A549 (cell line): ENCODE data around the gene CA10. TPM values are rescaled to one million over a fixed set of nuclear protein-coding genes. Genes with fewer than 3 reads are reported as not detected.
A peak's percentile ranks its signal among the peaks of the same experiment; 100 is the strongest.

Source experiments
- ATAC-seq, 2 experiments: fragments of 200-7000 bp in 1 of 2; fragments of >200 bp in 1 of 2; cut with Nextera tagmentation in 1 of 2; cut with Tn5 transposase in 1 of 2; 3 replicates each; pipeline versions ENCODE4 v1.8.0 to v1.9.1; 2018 to 2020; ENCODE audit warnings: mild to moderate bottlenecking in 1 of 2, moderate library complexity in 1 of 2
- CTCF ChIA-PET: fragments of 300-600 bp; sonication (Branson Sonifier 250); formaldehyde crosslinking; extraction: SDS; loops from one replicate; lab custom pipeline; 2021; ENCODE audit warnings: antibody characterized with exemption, inconsistent platforms; lab: Yijun Ruan, JAX
- POLR2A ChIA-PET: fragments of 350-600 bp; formaldehyde crosslinking; extraction: SDS; loops from one replicate; lab custom pipeline; 2021; ENCODE audit warnings: antibody characterized with exemption, inconsistent platforms; lab: Yijun Ruan, JAX
- DNase-seq, 2 experiments: peaks; one replicate each; pipeline versions ENCODE4 v3.0.0 to v3.0.0-alpha.2; 2011 to 2016; ENCODE audit warnings: low read depth in 1 of 2, low spot score in 1 of 2
- FAIRE-seq: peaks from 2 replicates; lab custom pipeline; 2011; peaks lifted over from hg19 to GRCh38; lab: Jason Lieb, UNC
- H3K27ac ChIP-seq, 2 experiments: fragments of >200 bp; sonication (Bioruptor Twin); formaldehyde crosslinking; 3 replicates each; pipeline ENCODE4 v1.5.1; 2016 to 2017
- H3K4me1 ChIP-seq: fragments of >200 bp; sonication (Bioruptor Twin); formaldehyde crosslinking; 3 replicates; pipeline ENCODE4 v1.6.1; 2016
- H3K4me2 ChIP-seq: fragments of >200 bp; sonication (Bioruptor Twin); formaldehyde crosslinking; 3 replicates; pipeline ENCODE4 v1.6.1; 2016
- H3K4me3 ChIP-seq: fragments of >200 bp; sonication (Bioruptor Twin); formaldehyde crosslinking; 3 replicates; pipeline ENCODE4 v1.5.1; 2016
- H3K9me3 ChIP-seq: fragments of >200 bp; sonication (Bioruptor Twin); formaldehyde crosslinking; 3 replicates; pipeline ENCODE4 v1.6.1; 2016
- ATOH8 ChIP-seq: fragments of 250-450 bp; sonication (Bioruptor Pico); IDR thresholded peaks from 2 replicates; pipeline ENCODE4 v1.5.0; 2020; ENCODE audit warnings: low read depth, mild to moderate bottlenecking, moderate library complexity
- BCL3 ChIP-seq: fragments of >200 bp; sonication (Bioruptor Twin); formaldehyde crosslinking; IDR thresholded peaks from 3 replicates; pipeline ENCODE4 v1.6.1; 2016
- BHLHE40 ChIP-seq: IDR thresholded peaks from 2 replicates; pipeline ENCODE4 v1.6.1; 2012; ENCODE audit warnings: low read depth, low read length, inconsistent platforms
- CBX2 ChIP-seq: fragments of 200-600 bp; sonication (generic); IDR thresholded peaks from 2 replicates; pipeline ENCODE4 v1.6.1; 2016; ENCODE audit warnings: low read depth, mild to moderate bottlenecking, borderline replicate concordance
- CBX8 ChIP-seq: fragments of 200-600 bp; sonication (generic); IDR thresholded peaks from 2 replicates; pipeline ENCODE4 v1.6.1; 2016
- CEBPB ChIP-seq, 2 experiments: fragments of >200 bp in 1 of 2; sonication (Bioruptor Twin) in 1 of 2; formaldehyde crosslinking in 1 of 2; IDR thresholded peaks; 2 replicates each; pipeline ENCODE4 v1.6.1; 2012 to 2016
- CHD4 ChIP-seq: fragments of 200-600 bp; sonication (generic); IDR thresholded peaks from 2 replicates; pipeline ENCODE4 v1.6.1; 2016; ENCODE audit warnings: antibody characterized with exemption, mild to moderate bottlenecking, borderline replicate concordance
- EHF ChIP-seq: fragments of 250-450 bp; sonication (Bioruptor Pico); IDR thresholded peaks from 2 replicates; pipeline ENCODE4 v1.5.0; 2020; ENCODE audit warnings: mild to moderate bottlenecking
- EHMT2 ChIP-seq: fragments of 200-600 bp; sonication (generic); IDR thresholded peaks from 2 replicates; pipeline ENCODE4 v1.6.1; 2016; ENCODE audit warnings: antibody characterized with exemption, low read depth, mild to moderate bottlenecking, moderate library complexity
- FOSB ChIP-seq: fragments of 250-450 bp; sonication (Bioruptor Pico); IDR thresholded peaks from 2 replicates; pipeline ENCODE4 v1.5.0; 2020; ENCODE audit warnings: mild to moderate bottlenecking, moderate library complexity
- FOXS1 ChIP-seq: fragments of 250-450 bp; sonication (Bioruptor Pico); IDR thresholded peaks from 2 replicates; pipeline ENCODE4 v1.5.0; 2020; ENCODE audit warnings: mild to moderate bottlenecking, moderate library complexity
- GATA3 ChIP-seq: IDR thresholded peaks from 2 replicates; pipeline ENCODE4 v1.6.1; 2012; ENCODE audit warnings: borderline replicate concordance
- HDAC2 ChIP-seq: fragments of 200-600 bp; sonication (generic); IDR thresholded peaks from 2 replicates; pipeline ENCODE4 v1.6.1; 2016
- HOXA7 ChIP-seq: fragments of 250-450 bp; sonication (Bioruptor Pico); IDR thresholded peaks from 2 replicates; pipeline ENCODE4 v1.5.0; 2020; ENCODE audit warnings: mild to moderate bottlenecking, moderate library complexity
- HOXB13 ChIP-seq: fragments of 250-450 bp; sonication (Bioruptor Pico); IDR thresholded peaks from 2 replicates; pipeline ENCODE4 v1.5.0; 2020; ENCODE audit warnings: low read depth, mild to moderate bottlenecking, moderate library complexity
- MAFK ChIP-seq: fragments of 450-650 bp; IDR thresholded peaks from 2 replicates; pipeline ENCODE4 v1.6.1; 2014; ENCODE audit not compliant: partially characterized antibody
- MAX ChIP-seq: IDR thresholded peaks from 2 replicates; pipeline ENCODE4 v1.6.1; 2012
- NFE2L2 ChIP-seq: fragments of 150-350 bp; conservative IDR thresholded peaks from 2 replicates; pipeline ENCODE4 v1.6.1; 2014; ENCODE audit warnings: low read length
- NR3C1 ChIP-seq: fragments of >200 bp; sonication (Bioruptor Twin); formaldehyde crosslinking; IDR thresholded peaks from 3 replicates; pipeline ENCODE4 v1.6.1; 2017
- PHF8 ChIP-seq: fragments of 200-600 bp; sonication (generic); IDR thresholded peaks from 2 replicates; pipeline ENCODE4 v1.6.1; 2016; ENCODE audit warnings: low read depth, mild to moderate bottlenecking, antibody characterized with exemption, moderate library complexity, borderline replicate concordance
- POLR2A ChIP-seq: IDR thresholded peaks from 2 replicates; pipeline ENCODE4 v1.6.1; 2012; ENCODE audit warnings: mild to moderate bottlenecking, low read length
- RARB ChIP-seq: fragments of 250-450 bp; sonication (Bioruptor Pico); IDR thresholded peaks from 2 replicates; pipeline ENCODE4 v1.8.0; 2021; ENCODE audit warnings: mild to moderate bottlenecking, moderate library complexity
- RFX5 ChIP-seq: fragments of 450-650 bp; IDR thresholded peaks from 2 replicates; pipeline ENCODE4 v1.7.1; 2014; ENCODE audit warnings: antibody characterized with exemption, mild to moderate bottlenecking, moderate library complexity
- RNF2 ChIP-seq: fragments of 200-600 bp; sonication (generic); IDR thresholded peaks from 2 replicates; pipeline ENCODE4 v1.6.1; 2016; ENCODE audit warnings: low read depth, mild to moderate bottlenecking, antibody characterized with exemption, moderate library complexity, borderline replicate concordance
- SREBF2 ChIP-seq: fragments of 450-650 bp; IDR thresholded peaks from 2 replicates; pipeline ENCODE4 v1.6.1; 2014; ENCODE audit warnings: mild to moderate bottlenecking, moderate library complexity
- ZC3H11A ChIP-seq: fragments of 450-650 bp; IDR thresholded peaks from 2 replicates; pipeline ENCODE4 v1.6.1; 2014; ENCODE audit warnings: antibody characterized with exemption, mild to moderate bottlenecking
- ZFP36 ChIP-seq: fragments of 450-650 bp; IDR thresholded peaks from 2 replicates; pipeline ENCODE4 v1.6.1; 2014; ENCODE audit warnings: borderline replicate concordance; ENCODE audit not compliant: partially characterized antibody
- ZNF302 ChIP-seq: fragments of 250-450 bp; sonication (Bioruptor Pico); IDR thresholded peaks from 2 replicates; pipeline ENCODE4 v1.9.0; 2021; ENCODE audit warnings: inconsistent platforms, mild to moderate bottlenecking, moderate library complexity
- WGBS: methylation state at CpG from one replicate; pipeline ENCODE4 v1.1.6; 2017; ENCODE audit errors: missing lambda C conversion rate; 5-methylcytosine and 5-hydroxymethylcytosine counted together
- polyA plus RNA-seq, 4 experiments: library from polyadenylated mRNA; depleted of rRNA in 3 of 4; stranded (reverse); fragments of >200 nt; fragmentation: RNase III in 1 of 4; extraction: RNeasy Plus Mini Kit Qiagen cat#74134 plus additional on column Dnase treatment in 1 of 4; gene quantifications; 2 replicates in 3 of 4; 3 replicates in 1 of 4; pipeline ENCODE4 v1.2.3, GENCODE V29; 2011 to 2017
- TF ChIP-seq, protein P1 (sequence below): fragments of >200 bp; sonication (Bioruptor Twin); formaldehyde crosslinking; IDR thresholded peaks from 2 replicates; pipeline ENCODE4 v1.6.1; 2016
- TF ChIP-seq, protein P2 (sequence below): fragments of 250-450 bp; sonication (Bioruptor Pico); IDR thresholded peaks from 2 replicates; pipeline ENCODE4 v1.5.0; 2021; ENCODE audit warnings: mild to moderate bottlenecking, moderate library complexity, borderline replicate concordance

CA10 gene
- polyA plus RNA-seq, 2 of the 4 experiments (the other 2 are of a cell fraction), result not detected

DNA sequence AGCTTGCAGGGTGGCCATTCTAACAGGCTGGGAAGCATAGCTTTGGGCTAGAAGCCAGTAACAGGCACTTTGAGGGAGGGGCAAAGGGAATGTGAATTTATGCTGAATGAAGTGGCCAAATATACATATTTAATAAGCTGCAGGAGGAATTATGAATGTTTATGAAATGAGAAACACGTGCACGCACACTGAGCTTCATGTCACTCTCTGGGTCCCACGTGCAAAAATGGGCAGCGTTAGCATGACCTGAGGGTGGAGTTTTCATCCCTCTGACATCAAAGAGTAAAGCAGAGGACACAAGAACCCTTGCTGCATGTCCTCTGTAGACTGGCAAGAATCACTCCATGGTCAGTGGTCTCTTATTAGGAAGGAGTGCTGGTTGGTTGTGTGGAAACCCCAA is 561.2 kb downstream of the CA10 start:
- WGBS, result 33% methylated on average over 4 of the region's 4 CpGs
- Histone ChIP-seq H3K4me3 (no peak overlapping the region), H3K27ac (no peak overlapping the region), H3K9me3 (no peaks in the 10 kb centered on the region), H3K4me2 (no peak overlapping the region), H3K4me1 (no peaks in the 10 kb centered on the region)
- no peak for FAIRE-seq
- no peak for ATAC-seq
- DNase-seq, result no peak
- TF ChIP-seq HDAC2 (no peak), ATOH8 (CRISPR knock-in tag) (no peak), ZFP36 (no peak), NR3C1 (no peak), NFE2L2 (no peak), HOXA7 (CRISPR knock-in tag) (no peak), FOXS1 (CRISPR knock-in tag) (no peak), CBX8 (no peak), PHF8 (no peak), POLR2A (no peak), SREBF2 (no peak), RNF2 (no peak), RFX5 (no peak), MAX (no peak), EHF (no peak), BCL3 (no peak)
- TF ChIP-seq, protein P1, sequence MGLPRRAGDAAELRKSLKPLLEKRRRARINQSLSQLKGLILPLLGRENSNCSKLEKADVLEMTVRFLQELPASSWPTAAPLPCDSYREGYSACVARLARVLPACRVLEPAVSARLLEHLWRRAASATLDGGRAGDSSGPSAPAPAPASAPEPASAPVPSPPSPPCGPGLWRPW, result no peak
- ChIA-PET CTCF (interaction anchor here (1.7 kb wide), 1 partner anchor 167 kb away, joined by 3 read pairs; no protein-coding TSS in a partner anchor), POLR2A (no interaction called here)

- CTCF ChIA-PET, result interaction anchor here (0.8 to 1.7 kb wide), 3 partner anchors 9 to 224 kb away, joined by 3 to 4 read pairs (median 3); no protein-coding TSS in a partner anchor
- no peaks in the 10 kb centered on the region for H3K4me1 ChIP-seq
- ATAC-seq (no peak), DNase-seq (no peak), FAIRE-seq (no peak)
- TF ChIP-seq CEBPB (IDR thresholded peaks at IDR 0.05) (no peak), FOSB (CRISPR knock-in tag) (no peak), CBX2 (no peak), MAFK (peak; percentile 86), BHLHE40 (no peak), CBX8 (no peak), HOXB13 (CRISPR knock-in tag) (no peak)
- no peak overlapping the region for H3K4me3 ChIP-seq
- no peaks in the 10 kb centered on the region for H3K9me3 ChIP-seq
- WGBS, result 23% methylated on average over 6 of the region's 6 CpGs
- POLR2A ChIA-PET, result no interaction called here
- no peak overlapping the region for H3K4me2 ChIP-seq
- no peak overlapping the region for H3K27ac ChIP-seq
Observed at GRCh38 chr17:51595826-51596398, 562.6 kb downstream of the CA10 start.

GRCh38 chr17:51590071-51590656 is 568.4 kb downstream of the CA10 start:
- Histone ChIP-seq H3K4me3 (no peak overlapping the region), H3K4me2 (no peak overlapping the region), H3K9me3 (peaks cover 3% of the 10 kb centered on the region; the same call in 2 of the 3 replicates), H3K27ac (no peak overlapping the region), H3K4me1 (no peaks in the 10 kb centered on the region)
- ChIA-PET POLR2A (no interaction called here), CTCF (interaction anchor here (1.2 kb wide), 1 partner anchor 11 kb away, joined by 3 read pairs; no protein-coding TSS in a partner anchor)
- DNase-seq, result no peak
- WGBS, result 36% methylated on average over 4 of the region's 4 CpGs
- FAIRE-seq, result peak; percentile 32
- ATAC-seq, result no peak
- TF ChIP-seq POLR2A (no peak), BCL3 (no peak), GATA3 (no peak), EHMT2 (no peak), CHD4 (no peak), RARB (CRISPR knock-in tag) (no peak), SREBF2 (no peak), ZC3H11A (no peak), ZNF302 (CRISPR knock-in tag) (no peak), BHLHE40 (no peak), RFX5 (no peak)
- TF ChIP-seq, protein P2, sequence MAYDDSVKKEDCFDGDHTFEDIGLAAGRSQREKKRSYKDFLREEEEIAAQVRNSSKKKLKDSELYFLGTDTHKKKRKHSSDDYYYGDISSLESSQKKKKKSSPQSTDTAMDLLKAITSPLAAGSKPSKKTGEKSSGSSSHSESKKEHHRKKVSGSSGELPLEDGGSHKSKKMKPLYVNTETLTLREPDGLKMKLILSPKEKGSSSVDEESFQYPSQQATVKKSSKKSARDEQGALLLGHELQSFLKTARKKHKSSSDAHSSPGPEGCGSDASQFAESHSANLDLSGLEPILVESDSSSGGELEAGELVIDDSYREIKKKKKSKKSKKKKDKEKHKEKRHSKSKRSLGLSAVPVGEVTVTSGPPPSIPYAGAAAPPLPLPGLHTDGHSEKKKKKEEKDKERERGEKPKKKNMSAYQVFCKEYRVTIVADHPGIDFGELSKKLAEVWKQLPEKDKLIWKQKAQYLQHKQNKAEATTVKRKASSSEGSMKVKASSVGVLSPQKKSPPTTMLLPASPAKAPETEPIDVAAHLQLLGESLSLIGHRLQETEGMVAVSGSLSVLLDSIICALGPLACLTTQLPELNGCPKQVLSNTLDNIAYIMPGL (CRISPR knock-in tag), result no peak
- TF ChIP-seq, protein P1, result no peak
